ENCODE data around the gene CIDEB. TPM values are rescaled to one million over a fixed set of nuclear protein-coding genes. Genes with fewer than 3 reads are reported as not detected.

Gene CIDEB
- total and polyA plus RNA-seq, 2 of the 4 experiments (the other 2 are of a cell fraction) = under 0.01 to 0.19 TPM

DNA sequence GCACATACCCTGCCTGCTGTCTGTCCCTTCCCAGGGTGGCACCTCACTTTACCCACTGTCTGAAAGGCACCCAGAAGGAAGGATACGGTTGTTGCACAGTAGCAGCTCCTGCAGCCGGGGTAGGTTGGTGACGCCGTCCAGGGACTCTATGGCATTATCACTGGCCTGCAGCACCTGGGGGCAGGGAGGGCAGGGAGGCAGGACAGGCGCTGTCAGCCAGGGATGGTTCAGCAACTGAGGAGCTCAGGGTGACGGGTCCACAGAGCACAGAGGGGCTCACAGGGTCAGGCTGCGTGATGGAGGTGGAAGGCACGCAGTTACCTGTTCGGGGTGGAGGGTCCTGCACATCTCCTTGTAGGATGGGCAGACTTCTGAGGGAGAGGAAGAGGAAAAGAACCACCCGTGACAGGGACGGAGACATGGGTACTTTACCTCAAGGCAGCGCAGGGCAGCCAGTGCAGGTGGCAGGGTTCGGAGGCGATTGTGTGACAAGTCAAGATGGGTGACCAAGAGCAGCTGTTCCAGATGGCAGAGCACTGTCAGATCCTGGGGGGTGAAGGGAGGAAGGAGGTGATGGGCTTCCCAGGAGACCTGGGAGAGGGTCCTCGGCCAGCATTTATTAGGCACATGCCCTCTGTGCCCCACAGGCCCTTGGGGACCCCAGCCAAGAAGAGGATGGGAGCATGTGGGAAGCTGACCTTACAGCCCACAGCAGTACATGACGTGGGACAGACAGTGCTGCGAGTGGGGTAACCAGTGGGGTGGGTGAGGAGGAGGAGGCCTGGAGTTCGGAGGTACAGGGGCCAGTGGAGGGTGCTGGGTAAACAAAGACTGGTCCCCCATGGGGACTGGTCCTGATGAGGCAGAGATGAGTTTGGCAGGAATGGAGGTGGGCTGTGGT, 41.2 kb downstream of the CIDEB start:
- H2AK5ac ChIP-seq (ENCODE audit: low read depth, low read length) = no peak overlapping the region
- H3K56ac ChIP-seq (ENCODE audit: extremely low read depth, insufficient read depth, low read length) = no peak overlapping the region
- H3K9me3 ChIP-seq (ENCODE audit: control insufficient read depth, insufficient read depth, low read length) = no peaks in the 10 kb centered on the region
- no peak overlapping the region for H3K4ac ChIP-seq (ENCODE audit: low read depth, low read length)
- H4K20me1 ChIP-seq (ENCODE audit: insufficient read depth, low read length) = no peaks in the 10 kb centered on the region
- no peak overlapping the region for H3K18ac ChIP-seq (ENCODE audit: low read depth, low read length)
- peaks cover under 1 to 11% of the 10 kb centered on the region in 2 experiments for H3K79me1 ChIP-seq (ENCODE audit: low read depth in 1 of 2, low read length in 2 of 2)
- no peak overlapping the region for H4K5ac ChIP-seq (ENCODE audit: low read depth, low read length)
- no peak overlapping the region for H2AFZ ChIP-seq (replicated peaks; ENCODE audit: low read length, poor library complexity)
- H3K4me1 ChIP-seq (ENCODE audit: control insufficient read depth, insufficient read depth, low read length) = 0 out of 2 replicates have a peak, but pooled peaks cover 3% of the 10 kb centered on the region
- H3K14ac ChIP-seq (replicated peaks; ENCODE audit: low read depth, low read length) = no peak overlapping the region
- H2AK9ac ChIP-seq (replicated peaks; ENCODE audit: low read depth, low read length, poor library complexity) = peak overlapping the region; percentile 47
- ChIA-PET CTCF (no interaction called here), POLR2A (ENCODE audit: unreplicated experiment) (no interaction called here)
- peaks cover 29% of the 10 kb centered on the region for H3K36me3 ChIP-seq (ENCODE audit: control insufficient read depth, insufficient read depth, low read length)
- no peak overlapping the region for H4K8ac ChIP-seq (ENCODE audit: low read depth in 2 of 2, low read length in 2 of 2)
- no TSS peak for BruUV-seq (replicated peaks)
- in situ Hi-C loops (cut with MboI; ENCODE audit: low sequenced_read_pairs) = no loop called here
- no peak for DNase-seq
- H3K27me3 ChIP-seq (ENCODE audit: control insufficient read depth, insufficient read depth, low read length) = no peaks in the 10 kb centered on the region
- no peak overlapping the region for H4K91ac ChIP-seq (ENCODE audit: insufficient read depth, low read depth, low read length)
- H3K4me2 ChIP-seq (ENCODE audit: low read depth, low read length) = no peak overlapping the region
- H3K27ac ChIP-seq (ENCODE audit: insufficient read depth, low read length) = no peak overlapping the region
- 85% methylated on average over 7 of the region's 18 CpGs; no CpG with 5 or more reads in 1 of the 2 experiments for WGBS, 2 experiments (ENCODE audit: extremely low coverage in 2 of 2, insufficient read length in 1 of 2)
- H3K9ac ChIP-seq (ENCODE audit: low read depth, low read length) = no peak overlapping the region
- no peak overlapping the region for H3K4me3 ChIP-seq (ENCODE audit: insufficient read depth, low read depth, low read length)
- dilution Hi-C loops (cut with HindIII; ENCODE audit: low sequenced_read_pairs, unreplicated experiment) = no loop called here
- intact Hi-C loops (cut with micrococcal nuclease) = no loop called here
- H2BK120ac ChIP-seq (ENCODE audit: low read depth, low read length) = no peak overlapping the region
- 0 out of 2 replicates have a peak, but pooled peaks cover 1% of the 10 kb centered on the region for H3K9me1 ChIP-seq (ENCODE audit: insufficient read depth, low read length)
- no peak for ATAC-seq (ENCODE audit: low read depth)
- TF ChIP-seq RFX5 (IDR thresholded peaks at IDR 0.05; ENCODE audit: low read depth, low read length) (no peak), MXI1 (IDR thresholded peaks at IDR 0.05; ENCODE audit: borderline replicate concordance, low read depth, low read length) (no peak), FOS (IDR thresholded peaks at IDR 0.05; ENCODE audit: low read depth, low read length) (no peak), CHD1 (IDR thresholded peaks at IDR 0.05; ENCODE audit: low read depth, low read length) (no peak)
- TF ChIP-seq, protein P1, sequence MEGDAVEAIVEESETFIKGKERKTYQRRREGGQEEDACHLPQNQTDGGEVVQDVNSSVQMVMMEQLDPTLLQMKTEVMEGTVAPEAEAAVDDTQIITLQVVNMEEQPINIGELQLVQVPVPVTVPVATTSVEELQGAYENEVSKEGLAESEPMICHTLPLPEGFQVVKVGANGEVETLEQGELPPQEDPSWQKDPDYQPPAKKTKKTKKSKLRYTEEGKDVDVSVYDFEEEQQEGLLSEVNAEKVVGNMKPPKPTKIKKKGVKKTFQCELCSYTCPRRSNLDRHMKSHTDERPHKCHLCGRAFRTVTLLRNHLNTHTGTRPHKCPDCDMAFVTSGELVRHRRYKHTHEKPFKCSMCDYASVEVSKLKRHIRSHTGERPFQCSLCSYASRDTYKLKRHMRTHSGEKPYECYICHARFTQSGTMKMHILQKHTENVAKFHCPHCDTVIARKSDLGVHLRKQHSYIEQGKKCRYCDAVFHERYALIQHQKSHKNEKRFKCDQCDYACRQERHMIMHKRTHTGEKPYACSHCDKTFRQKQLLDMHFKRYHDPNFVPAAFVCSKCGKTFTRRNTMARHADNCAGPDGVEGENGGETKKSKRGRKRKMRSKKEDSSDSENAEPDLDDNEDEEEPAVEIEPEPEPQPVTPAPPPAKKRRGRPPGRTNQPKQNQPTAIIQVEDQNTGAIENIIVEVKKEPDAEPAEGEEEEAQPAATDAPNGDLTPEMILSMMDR (conservative IDR thresholded peaks at IDR 0.05; ENCODE audit: low read depth, low read length) = no peak
- TF ChIP-seq, protein P2, sequence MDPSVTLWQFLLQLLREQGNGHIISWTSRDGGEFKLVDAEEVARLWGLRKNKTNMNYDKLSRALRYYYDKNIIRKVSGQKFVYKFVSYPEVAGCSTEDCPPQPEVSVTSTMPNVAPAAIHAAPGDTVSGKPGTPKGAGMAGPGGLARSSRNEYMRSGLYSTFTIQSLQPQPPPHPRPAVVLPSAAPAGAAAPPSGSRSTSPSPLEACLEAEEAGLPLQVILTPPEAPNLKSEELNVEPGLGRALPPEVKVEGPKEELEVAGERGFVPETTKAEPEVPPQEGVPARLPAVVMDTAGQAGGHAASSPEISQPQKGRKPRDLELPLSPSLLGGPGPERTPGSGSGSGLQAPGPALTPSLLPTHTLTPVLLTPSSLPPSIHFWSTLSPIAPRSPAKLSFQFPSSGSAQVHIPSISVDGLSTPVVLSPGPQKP (IDR thresholded peaks at IDR 0.05; ENCODE audit: borderline replicate concordance, low read depth, low read length) = no peak
- no peak overlapping the region for H2BK5ac ChIP-seq (ENCODE audit: low read depth, low read length, poor library complexity, severe bottlenecking)
- no peak overlapping the region for H2BK15ac ChIP-seq (ENCODE audit: low read depth, low read length)
- no peak overlapping the region for H3K23ac ChIP-seq (ENCODE audit: low read depth, low read length)
- H2BK20ac ChIP-seq (ENCODE audit: low read depth, low read length) = no peak overlapping the region
